ENCODE data around the gene PTPN9. TPM values are rescaled to one million over a fixed set of nuclear protein-coding genes. Genes with fewer than 3 reads are reported as not detected.

PTPN9 gene
- polyA plus RNA-seq, 1 donor (not counting 4 experiments of a cell fraction or from before 2014, with no cell fraction given): 34.7 TPM

GRCh38 chr15:75578173-75578947 is 755 bp downstream of the PTPN9 start:
- H2AFZ ChIP-seq (ENCODE audit: control insufficient read depth, low read length): peak overlapping the region; percentile 54
- H3K4me2 ChIP-seq (ENCODE audit: control insufficient read depth, extremely low read depth, insufficient read depth, low read depth, low read length): peak overlapping the region; percentile 83
- H3K27ac ChIP-seq (ENCODE audit: control insufficient read depth, insufficient read depth, low read length): peak overlapping the region; percentile 85
- no peaks in the 10 kb centered on the region for H4K20me1 ChIP-seq (ENCODE audit: control insufficient read depth, extremely low read depth, insufficient read depth, low read length)
- peak overlapping the region; percentile 71 to 93 (median 72) for H3K4me3 ChIP-seq (ENCODE audit: control insufficient read depth in 2 of 3, extremely low read depth in 1 of 3, insufficient read depth in 2 of 3, low read depth in 1 of 3, low read length in 3 of 3)
- H3K9me3 ChIP-seq (ENCODE audit: control insufficient read depth, low read depth, low read length): no peaks in the 10 kb centered on the region
- FAIRE-seq (no peak), DNase-seq (ENCODE audit: low read depth, low spot score) (no peak)
- H3K9ac ChIP-seq (ENCODE audit: control insufficient read depth, extremely low read depth, insufficient read depth, low read length): peak overlapping the region; percentile 89
- H3K4me1 ChIP-seq (ENCODE audit: control insufficient read depth, extremely low read depth, insufficient read depth, low read length): peaks cover 15% of the 10 kb centered on the region
- no peaks in the 10 kb centered on the region for H3K9me1 ChIP-seq (ENCODE audit: control insufficient read depth, extremely low read depth, insufficient read depth, low read length)
- dilution Hi-C loops (cut with MboI; ENCODE audit: extremely low pct_ligation_motif_present, low sequenced_read_pairs): no loop called here
- peaks cover 0 to 3% of the 10 kb centered on the region in 2 experiments for H3K36me3 ChIP-seq (ENCODE audit: control insufficient read depth in 2 of 2, extremely low read depth in 1 of 2, insufficient read depth in 2 of 2, low read length in 2 of 2)
- H3K27me3 ChIP-seq (ENCODE audit: control insufficient read depth, extremely low read depth, insufficient read depth, low read length): no peaks in the 10 kb centered on the region
- no peak for TF ChIP-seq EZH2 (IDR thresholded peaks at IDR 0.05; ENCODE audit: low read length)
- no peak for TF ChIP-seq CTCF (optimal IDR thresholded peaks at IDR 0.05 in 1 of 3, IDR thresholded peaks at IDR 0.05 in 1 of 3, conservative IDR thresholded peaks at IDR 0.05 in 1 of 3; ENCODE audit: extremely low read depth in 1 of 3, insufficient read depth in 2 of 3, low read length in 3 of 3)
- peaks cover 49% of the 10 kb centered on the region for H3K79me2 ChIP-seq (ENCODE audit: control insufficient read depth, insufficient read depth, low read length)

- peaks cover 56% of the 10 kb centered on the region for H3K79me2 ChIP-seq (ENCODE audit: control insufficient read depth, insufficient read depth, low read length)
- peaks cover 20% of the 10 kb centered on the region for H3K4me1 ChIP-seq (ENCODE audit: control insufficient read depth, extremely low read depth, insufficient read depth, low read length)
- H3K4me2 ChIP-seq (ENCODE audit: control insufficient read depth, extremely low read depth, insufficient read depth, low read depth, low read length): peak overlapping the region; percentile 83
- peaks cover 0 to 3% of the 10 kb centered on the region in 2 experiments for H3K36me3 ChIP-seq (ENCODE audit: control insufficient read depth in 2 of 2, extremely low read depth in 1 of 2, insufficient read depth in 2 of 2, low read length in 2 of 2)
- H3K4me3 ChIP-seq (ENCODE audit: control insufficient read depth in 2 of 3, extremely low read depth in 1 of 3, insufficient read depth in 2 of 3, low read depth in 1 of 3, low read length in 3 of 3): peak overlapping the region; percentile 71 to 93 (median 72)
- no peaks in the 10 kb centered on the region for H3K27me3 ChIP-seq (ENCODE audit: control insufficient read depth, extremely low read depth, insufficient read depth, low read length)
- H2AFZ ChIP-seq (ENCODE audit: control insufficient read depth, low read length): no peak overlapping the region
- no peak for TF ChIP-seq EZH2 (IDR thresholded peaks at IDR 0.05; ENCODE audit: low read length)
- no peak for TF ChIP-seq CTCF (optimal IDR thresholded peaks at IDR 0.05 in 1 of 3, IDR thresholded peaks at IDR 0.05 in 1 of 3, conservative IDR thresholded peaks at IDR 0.05 in 1 of 3; ENCODE audit: extremely low read depth in 1 of 3, insufficient read depth in 2 of 3, low read length in 3 of 3)
- no peaks in the 10 kb centered on the region for H3K9me1 ChIP-seq (ENCODE audit: control insufficient read depth, extremely low read depth, insufficient read depth, low read length)
- H3K9me3 ChIP-seq (ENCODE audit: control insufficient read depth, low read depth, low read length): no peaks in the 10 kb centered on the region
- H3K27ac ChIP-seq (ENCODE audit: control insufficient read depth, insufficient read depth, low read length): peak overlapping the region; percentile 85
- no peaks in the 10 kb centered on the region for H4K20me1 ChIP-seq (ENCODE audit: control insufficient read depth, extremely low read depth, insufficient read depth, low read length)
- H3K9ac ChIP-seq (ENCODE audit: control insufficient read depth, extremely low read depth, insufficient read depth, low read length): peak overlapping the region; percentile 89
- FAIRE-seq (no peak), DNase-seq (ENCODE audit: low read depth, low spot score) (no peak)
- dilution Hi-C loops (cut with MboI; ENCODE audit: extremely low pct_ligation_motif_present, low sequenced_read_pairs): no loop called here
Measured at GRCh38 chr15:75577401-75578172, 1.5 kb downstream of the PTPN9 start.

Data from keratinocyte (primary cell).